Muscle of leg (tissue), 11 donors: Measurements from ENCODE around the gene TRIM71. TPM values are rescaled to one million over a fixed set of nuclear protein-coding genes. Genes with fewer than 3 reads are reported as not detected.

ENCODE experiments used
- DNase-seq: peaks from one replicate; pipeline ENCODE4 v3.0.0; 2013
- H3K27ac ChIP-seq: one replicate; pipeline ENCODE4 v1.5.1; 2013; ENCODE audit warnings: mild to moderate bottlenecking, low read length, control low read depth
- H3K27me3 ChIP-seq: one replicate; pipeline ENCODE4 v1.6.1; 2013; ENCODE audit warnings: low read length; ENCODE audit not compliant: control insufficient read depth, insufficient read depth
- H3K36me3 ChIP-seq: one replicate; pipeline ENCODE4 v1.6.1; 2013; ENCODE audit warnings: low read length; ENCODE audit not compliant: control insufficient read depth, insufficient read depth
- H3K4me1 ChIP-seq: one replicate; pipeline ENCODE4 v1.6.1; 2013; ENCODE audit warnings: low read length; ENCODE audit not compliant: control insufficient read depth, insufficient read depth
- H3K4me3 ChIP-seq: one replicate; pipeline ENCODE4 v1.5.1; 2013; ENCODE audit warnings: low read length, control low read depth
- H3K9me3 ChIP-seq: replicated peaks from 2 replicates; pipeline ENCODE4 v1.6.1; 2013; ENCODE audit warnings: low read depth, low read length; ENCODE audit not compliant: control insufficient read depth
- WGBS: methylation state at CpG from one replicate; pipeline ENCODE4 v1.1.5; 2013; ENCODE audit warnings: missing lambda C conversion rate; ENCODE audit not compliant: insufficient coverage; 5-methylcytosine and 5-hydroxymethylcytosine counted together
- polyA plus RNA-seq, 8 donors: library from polyadenylated mRNA; unstranded; fragments of 120-200 nt; gene quantifications; one replicate each; pipeline versions ENCODE4 v1.2.1 to v1.2.3, GENCODE V29; 2013; ENCODE audit warnings: inconsistent platforms in 1 of 8, low replicate concordance in 1 of 8; ENCODE audit not compliant: insufficient read length in 8 of 8, insufficient read depth in 1 of 8
- total RNA-seq: library from RNA; stranded (reverse); fragments of 120-200 nt; gene quantifications from one replicate; pipeline ENCODE4 v1.2.4, GENCODE V29; 2013

Gene TRIM71
- total and polyA plus RNA-seq, 9 donors, result 0.13 to 0.44 (median 0.18) TPM

DNA sequence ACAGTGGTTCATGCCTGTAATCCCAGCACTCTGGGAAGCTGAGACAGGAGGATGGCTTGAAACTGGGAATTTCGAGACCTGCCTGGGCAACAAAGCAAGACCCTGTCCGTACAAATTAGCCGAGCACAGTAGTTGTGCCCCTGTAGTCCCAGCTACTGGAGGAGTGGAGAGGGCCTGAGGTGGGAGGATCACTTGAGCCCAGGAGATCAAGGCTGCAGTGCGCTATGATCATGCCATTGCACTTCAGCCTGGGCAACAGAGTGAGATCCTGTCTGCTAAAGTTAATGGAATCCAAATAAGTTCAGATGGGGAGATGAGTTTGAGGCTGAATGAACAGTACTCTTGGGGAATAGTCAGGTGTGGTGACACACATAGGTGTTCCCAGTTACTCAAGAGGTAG, 14.4 kb downstream of the TRIM71 start:
- no peaks in the 10 kb centered on the region for H3K9me3 ChIP-seq
- 93% methylated on average over 4 of the region's 4 CpGs for WGBS
- DNase-seq, result no peak
- no peaks in the 10 kb centered on the region for H3K36me3 ChIP-seq
- no peaks in the 10 kb centered on the region for H3K4me1 ChIP-seq
- peaks cover 32% of the 10 kb centered on the region for H3K27me3 ChIP-seq
- H3K27ac ChIP-seq, result no peak overlapping the region
- no peak overlapping the region for H3K4me3 ChIP-seq

GRCh38 chr3:32835049-32835371, 17.2 kb downstream of the TRIM71 start:
- DNase-seq, result no peak
- Histone ChIP-seq H3K4me3 (no peak overlapping the region), H3K27ac (no peak overlapping the region), H3K27me3 (peaks cover 50% of the 10 kb centered on the region), H3K36me3 (no peaks in the 10 kb centered on the region), H3K9me3 (no peaks in the 10 kb centered on the region), H3K4me1 (no peaks in the 10 kb centered on the region)
- no CpG with 5 or more reads among the region's 2 CpGs for WGBS

GRCh38 chr3:32835961-32836360, 18.2 kb downstream of the TRIM71 start:
- no peaks in the 10 kb centered on the region for H3K9me3 ChIP-seq
- H3K27ac ChIP-seq, result no peak overlapping the region
- H3K27me3 ChIP-seq, result peaks cover 55% of the 10 kb centered on the region
- WGBS, result no CpG with 5 or more reads among the region's 4 CpGs
- no peak for DNase-seq
- no peaks in the 10 kb centered on the region for H3K36me3 ChIP-seq
- no peaks in the 10 kb centered on the region for H3K4me1 ChIP-seq
- H3K4me3 ChIP-seq, result no peak overlapping the region

DNA sequence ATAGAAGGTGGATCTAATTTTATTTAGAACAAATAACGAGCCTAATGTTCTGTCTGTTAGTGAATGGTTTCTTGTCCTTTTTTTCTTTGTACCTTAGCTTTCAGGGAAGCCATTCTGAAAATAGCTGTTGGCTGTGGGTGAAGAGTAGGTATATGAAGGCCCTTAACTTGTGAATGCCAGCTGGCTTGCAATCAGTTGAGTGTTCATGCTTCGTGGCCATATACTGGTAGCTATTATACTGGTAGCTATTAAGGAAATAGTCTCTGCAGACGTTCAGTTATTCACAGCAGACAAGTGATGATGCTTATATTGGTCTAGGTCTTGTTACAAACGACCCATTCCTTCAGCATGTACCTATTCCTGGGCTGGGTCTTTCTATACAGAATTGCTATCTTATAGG, 18.8 kb downstream of the TRIM71 start:
- WGBS, result 67% methylated on average over 1 of the region's 4 CpGs
- H3K4me1 ChIP-seq, result no peaks in the 10 kb centered on the region
- DNase-seq, result no peak
- H3K4me3 ChIP-seq, result no peak overlapping the region
- H3K27ac ChIP-seq, result no peak overlapping the region
- peaks cover 55% of the 10 kb centered on the region for H3K27me3 ChIP-seq
- H3K9me3 ChIP-seq, result no peaks in the 10 kb centered on the region
- no peaks in the 10 kb centered on the region for H3K36me3 ChIP-seq

DNA sequence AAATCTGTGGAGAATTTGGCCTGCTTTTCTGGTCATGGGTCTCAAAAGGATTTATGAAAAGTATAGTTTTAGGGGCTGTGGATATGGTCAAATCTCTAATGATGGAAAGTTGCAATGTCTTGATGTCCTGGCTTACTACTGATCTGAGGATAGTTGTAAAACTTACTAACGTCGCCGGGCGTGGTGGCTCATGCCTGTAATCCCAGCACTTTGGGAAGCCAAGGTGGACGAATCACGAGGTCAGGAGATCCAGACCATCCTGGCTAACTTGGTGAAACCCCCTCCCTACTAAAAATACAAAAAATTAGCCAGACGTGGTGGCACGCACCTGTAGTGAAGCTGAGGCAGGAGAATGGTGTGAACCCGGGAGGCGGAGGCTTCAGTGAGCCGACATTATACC, 19.6 kb downstream of the TRIM71 start:
- 65% methylated on average over 4 of the region's 11 CpGs for WGBS
- Histone ChIP-seq H3K4me1 (no peaks in the 10 kb centered on the region), H3K9me3 (no peaks in the 10 kb centered on the region), H3K27ac (no peak overlapping the region), H3K27me3 (peaks cover 51% of the 10 kb centered on the region), H3K4me3 (no peak overlapping the region), H3K36me3 (no peaks in the 10 kb centered on the region)
- no peak for DNase-seq

- Histone ChIP-seq H3K36me3 (no peaks in the 10 kb centered on the region), H3K9me3 (no peaks in the 10 kb centered on the region), H3K4me1 (no peaks in the 10 kb centered on the region), H3K4me3 (no peak overlapping the region), H3K27me3 (peaks cover 48% of the 10 kb centered on the region), H3K27ac (no peak overlapping the region)
- 86% methylated on average over 1 of the region's 5 CpGs for WGBS
- no peak for DNase-seq
Observed at GRCh38 chr3:32837789-32838188, 20.0 kb downstream of the TRIM71 start.

- Histone ChIP-seq H3K27me3 (peaks cover 40% of the 10 kb centered on the region), H3K36me3 (no peaks in the 10 kb centered on the region), H3K27ac (no peak overlapping the region), H3K4me3 (no peak overlapping the region), H3K4me1 (no peaks in the 10 kb centered on the region), H3K9me3 (no peaks in the 10 kb centered on the region)
- WGBS, result 70% methylated on average over 3 of the region's 4 CpGs
- no peak for DNase-seq
Observed at GRCh38 chr3:32839714-32840085, 21.9 kb downstream of the TRIM71 start.

GRCh38 chr3:32840086-32840841, 22.5 kb downstream of the TRIM71 start:
- H3K36me3 ChIP-seq, result no peaks in the 10 kb centered on the region
- no peak overlapping the region for H3K4me3 ChIP-seq
- no CpG with 5 or more reads among the region's 5 CpGs for WGBS
- no peaks in the 10 kb centered on the region for H3K4me1 ChIP-seq
- H3K9me3 ChIP-seq, result no peaks in the 10 kb centered on the region
- peaks cover 35% of the 10 kb centered on the region for H3K27me3 ChIP-seq
- no peak overlapping the region for H3K27ac ChIP-seq
- no peak for DNase-seq

DNA sequence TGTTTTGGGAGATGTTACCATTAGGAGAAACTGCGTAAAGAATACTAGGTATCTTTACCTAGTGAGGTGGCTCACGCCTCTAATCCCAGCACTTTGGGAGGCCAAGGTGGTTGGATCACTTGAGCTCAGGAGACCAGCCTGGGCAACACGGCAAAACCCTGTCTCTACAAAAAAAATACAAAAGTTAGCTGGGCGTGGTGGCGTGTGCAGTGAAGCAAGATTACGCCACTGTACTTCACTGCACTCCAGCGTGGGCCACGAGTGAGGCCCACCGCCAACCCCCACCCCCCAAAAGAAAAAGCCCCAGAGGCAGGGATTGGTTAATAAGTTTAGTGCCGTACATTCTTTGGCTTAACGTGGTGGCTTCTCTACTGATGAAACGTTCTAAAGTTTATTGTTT, 23.5 kb downstream of the TRIM71 start:
- no peak overlapping the region for H3K27ac ChIP-seq
- no peak overlapping the region for H3K4me3 ChIP-seq
- no peaks in the 10 kb centered on the region for H3K4me1 ChIP-seq
- no peaks in the 10 kb centered on the region for H3K36me3 ChIP-seq
- H3K9me3 ChIP-seq, result no peaks in the 10 kb centered on the region
- peaks cover 29% of the 10 kb centered on the region for H3K27me3 ChIP-seq
- DNase-seq, result no peak
- 79% methylated on average over 3 of the region's 12 CpGs for WGBS

DNA sequence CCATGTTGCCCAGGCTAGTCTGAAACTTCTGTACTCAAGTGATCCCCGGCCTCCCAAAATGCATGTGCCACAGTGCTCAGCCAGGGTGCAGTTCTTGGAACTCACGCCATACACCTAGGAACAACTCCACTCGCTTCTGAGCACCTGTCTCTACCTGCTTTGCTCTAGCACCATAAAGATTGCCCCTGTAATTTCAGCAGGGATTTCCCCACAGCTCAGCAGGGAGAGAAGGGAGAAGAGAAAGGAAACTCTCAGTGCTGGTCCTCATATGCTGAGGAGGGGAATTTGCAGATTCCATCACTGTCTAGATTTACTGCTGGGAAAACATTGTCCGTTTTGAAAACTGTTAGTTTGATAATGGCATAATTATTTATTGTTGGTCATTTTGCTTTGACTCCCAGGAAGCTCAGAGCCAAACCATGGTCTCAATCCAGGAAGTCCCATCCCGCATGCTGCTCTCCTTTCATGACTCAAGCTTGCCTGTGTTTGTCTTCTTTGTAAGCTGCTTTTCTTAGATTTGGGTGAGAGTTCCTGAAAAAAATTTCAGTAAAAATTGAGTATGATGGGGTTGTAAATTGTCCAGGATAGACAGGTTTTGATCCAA, 24.2 kb downstream of the TRIM71 start:
- H3K4me1 ChIP-seq, result no peaks in the 10 kb centered on the region
- H3K9me3 ChIP-seq, result no peaks in the 10 kb centered on the region
- H3K27me3 ChIP-seq, result peaks cover 27% of the 10 kb centered on the region
- DNase-seq, result no peak
- H3K36me3 ChIP-seq, result no peaks in the 10 kb centered on the region
- 88% methylated on average over 1 of the region's 5 CpGs for WGBS
- no peak overlapping the region for H3K4me3 ChIP-seq
- H3K27ac ChIP-seq, result no peak overlapping the region
